ENCODE results near the gene EME2.

The EME2 gene

DNA sequence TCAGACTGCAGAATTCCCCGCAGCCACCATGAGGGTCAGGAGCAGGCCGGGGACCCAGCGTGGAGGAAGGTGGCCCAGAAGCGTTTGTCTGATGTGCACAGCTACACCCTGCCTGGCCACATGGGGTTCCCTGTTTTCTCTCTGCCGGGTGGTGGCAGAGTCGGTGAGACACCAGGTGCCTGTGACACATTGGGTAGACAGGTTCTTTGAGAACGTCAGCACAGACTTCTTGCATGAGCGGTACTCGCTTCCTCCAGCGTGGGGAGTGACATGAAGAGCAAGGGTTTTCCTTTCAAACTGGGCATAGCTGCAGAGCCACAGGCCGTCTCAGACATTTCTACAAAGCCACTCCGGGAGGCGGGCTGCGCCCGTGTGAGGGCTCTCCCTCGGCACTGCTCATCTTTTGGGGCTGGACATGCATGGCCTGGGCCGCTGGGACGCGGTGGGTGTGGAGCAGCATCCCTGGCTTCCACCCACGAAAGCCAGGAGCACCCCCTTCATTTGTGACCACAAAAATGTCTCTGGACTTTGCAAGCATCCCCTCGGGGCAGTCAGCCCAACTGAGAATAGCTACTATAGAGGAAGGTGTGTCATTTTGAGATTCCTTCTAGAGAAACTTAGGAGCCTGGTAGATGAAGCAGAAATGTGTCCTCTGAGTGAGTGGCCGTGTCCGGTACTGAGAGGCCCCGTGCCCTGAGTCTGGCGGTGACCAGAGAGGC is 27.3 kb upstream of the EME2 start:
- DNase-seq (ENCODE audit: low read depth in 1 of 2, low spot score in 1 of 2) = no peak

DNA sequence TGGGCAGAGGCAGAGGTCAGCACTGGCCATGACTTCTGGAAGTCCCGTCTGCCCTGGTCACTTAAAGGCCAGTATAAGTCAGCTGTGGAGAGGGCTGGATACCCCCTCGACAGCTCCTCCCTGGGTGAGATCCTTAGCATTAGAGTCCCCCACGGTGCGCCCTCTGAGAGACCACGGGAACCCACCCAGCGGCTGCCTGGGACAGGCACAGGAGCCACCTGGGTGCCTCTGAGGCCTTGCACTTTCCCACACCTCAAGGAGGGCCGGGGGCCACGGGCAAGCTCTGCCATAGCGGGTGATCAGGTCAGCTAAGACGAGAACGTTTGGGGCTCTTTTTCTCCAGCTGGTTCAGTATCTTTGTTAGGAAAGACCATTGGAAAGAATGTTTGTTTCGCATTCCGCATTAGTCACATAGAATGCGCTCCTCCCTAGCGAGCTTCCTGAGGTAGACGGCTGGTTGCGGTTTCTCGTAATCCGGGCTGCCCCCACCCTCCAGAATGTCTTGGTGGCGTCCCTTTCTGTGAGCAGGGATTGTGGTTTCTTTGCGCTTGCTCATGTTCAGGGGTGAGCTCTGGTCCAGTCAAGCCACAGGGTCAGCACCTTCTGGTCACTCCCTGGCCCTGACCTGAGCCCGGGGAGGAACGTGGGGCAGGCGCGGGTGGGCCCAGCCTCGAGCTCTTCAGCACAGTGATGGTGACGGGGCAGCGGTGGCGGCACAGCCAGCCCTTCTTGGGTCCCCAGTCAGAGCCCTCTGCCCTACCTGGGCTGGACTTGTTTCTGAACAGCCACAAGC is 26.5 kb upstream of the EME2 start:
- no peak for DNase-seq (ENCODE audit: low read depth in 1 of 2, low spot score in 1 of 2)

DNA sequence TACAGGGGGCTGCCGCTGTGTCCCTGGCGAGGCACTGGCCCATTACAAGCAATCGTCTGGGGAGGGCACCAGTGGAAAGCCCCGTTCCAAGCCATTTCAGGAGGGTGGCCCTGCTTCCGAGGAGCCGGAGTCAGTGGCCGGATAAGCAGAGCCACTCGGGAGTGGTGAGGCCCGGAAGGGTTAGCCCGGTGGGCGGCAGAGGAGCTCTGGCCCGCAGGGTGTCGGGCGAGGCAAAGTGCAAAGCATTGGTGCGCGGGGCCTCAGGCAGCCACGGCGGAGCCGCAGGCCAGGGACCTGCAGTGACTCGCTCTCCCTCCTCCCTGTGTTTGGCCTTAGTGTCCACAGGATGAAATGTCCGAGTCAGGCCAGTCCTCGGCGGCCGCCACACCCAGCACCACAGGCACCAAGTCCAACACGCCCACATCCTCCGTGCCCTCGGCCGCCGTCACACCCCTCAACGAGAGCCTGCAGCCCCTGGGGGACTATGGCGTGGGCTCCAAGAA is 25.9 kb upstream of the EME2 start:
- no peak for DNase-seq (ENCODE audit: low read depth in 1 of 2, low spot score in 1 of 2)

DNA sequence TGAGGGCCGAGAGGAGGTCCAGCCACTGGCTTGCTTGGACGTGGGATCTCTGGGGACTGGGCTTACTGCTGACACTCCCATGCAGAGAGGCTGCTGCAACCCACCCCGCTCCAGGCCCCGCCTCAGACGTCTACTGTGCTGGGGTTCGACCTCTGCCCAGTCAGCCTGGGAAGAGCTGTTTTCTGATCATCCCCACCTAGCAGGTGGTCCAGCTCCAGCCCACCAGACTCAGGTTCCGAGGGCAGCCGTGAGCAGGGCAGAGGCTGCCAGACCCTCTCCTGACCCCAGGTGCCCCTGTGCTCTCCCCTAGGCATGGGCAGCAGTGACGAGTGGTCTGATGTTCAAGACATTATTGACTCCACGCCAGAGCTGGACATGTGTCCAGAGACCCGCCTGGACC is 24.7 kb upstream of the EME2 start:
- DNase-seq (ENCODE audit: low read depth in 1 of 2, low spot score in 1 of 2) = no peak

DNA sequence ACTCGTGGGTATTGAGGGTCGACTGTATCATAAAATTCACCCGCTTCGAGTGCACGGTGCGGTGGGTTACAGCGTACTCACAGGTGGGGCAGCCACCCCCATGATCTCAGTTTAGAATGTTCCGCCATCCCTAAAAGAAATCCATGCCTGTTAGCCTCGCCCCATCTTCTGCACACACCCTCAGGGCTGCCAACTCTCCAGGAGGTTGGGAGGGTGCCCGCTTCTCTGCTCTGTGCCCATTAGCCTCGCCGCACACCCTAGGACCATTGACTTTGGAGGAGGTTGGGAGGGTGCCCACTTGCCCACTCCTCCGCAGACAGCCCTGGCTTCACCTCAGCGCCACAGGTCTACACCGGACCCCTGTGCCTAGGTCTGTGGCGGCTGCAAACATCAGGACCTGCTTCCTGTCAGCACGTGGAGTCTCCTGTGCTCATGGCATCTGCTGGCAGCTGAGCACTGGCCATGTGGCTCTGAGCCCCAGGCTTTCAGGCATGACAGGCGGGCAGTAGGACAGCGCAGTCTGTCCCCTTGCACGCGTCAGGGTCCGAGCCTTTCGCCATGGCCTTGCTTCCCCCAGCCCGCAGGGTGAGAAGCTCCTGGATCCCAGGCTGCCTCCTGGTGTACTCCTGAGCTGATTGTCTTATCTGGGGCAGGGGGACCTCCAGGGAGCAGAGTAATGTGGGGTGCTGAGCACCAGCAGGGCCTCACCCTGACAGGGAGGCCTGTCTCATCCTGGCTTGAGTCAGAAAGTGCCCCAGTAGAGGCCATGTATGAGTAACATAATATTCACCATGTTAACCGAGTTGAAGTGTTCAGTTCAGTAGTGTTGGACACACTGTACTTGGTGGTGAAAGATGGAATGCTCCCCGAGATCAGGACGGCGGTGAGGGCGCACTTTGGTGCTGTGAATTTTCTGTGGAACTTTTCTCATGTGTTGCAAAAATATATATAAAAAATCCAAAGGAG is 23.2 kb upstream of the EME2 start:
- no peak for DNase-seq (ENCODE audit: low read depth in 1 of 2, low spot score in 1 of 2)

DNA sequence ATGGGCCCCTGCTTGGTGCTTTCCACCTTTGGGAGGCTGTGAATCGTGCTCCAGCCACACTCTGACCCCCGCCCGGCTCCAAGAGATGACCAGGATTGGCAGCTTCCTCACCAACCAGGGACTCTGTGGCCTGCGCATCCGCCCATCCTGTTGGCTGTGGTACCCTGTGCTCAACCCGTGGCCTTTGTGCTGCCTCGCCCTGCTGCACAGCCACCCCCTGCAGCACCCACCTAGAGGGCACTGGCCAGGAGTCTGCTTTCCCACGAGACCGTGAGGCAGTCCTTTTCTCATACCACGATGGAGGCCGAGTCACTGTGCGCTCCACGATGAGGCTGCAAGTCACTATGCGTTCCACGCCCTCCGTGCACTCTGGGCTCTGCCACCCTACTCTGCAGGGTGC is 20.7 kb upstream of the EME2 start:
- DNase-seq (ENCODE audit: low read depth in 1 of 2, low spot score in 1 of 2) = no peak

DNA sequence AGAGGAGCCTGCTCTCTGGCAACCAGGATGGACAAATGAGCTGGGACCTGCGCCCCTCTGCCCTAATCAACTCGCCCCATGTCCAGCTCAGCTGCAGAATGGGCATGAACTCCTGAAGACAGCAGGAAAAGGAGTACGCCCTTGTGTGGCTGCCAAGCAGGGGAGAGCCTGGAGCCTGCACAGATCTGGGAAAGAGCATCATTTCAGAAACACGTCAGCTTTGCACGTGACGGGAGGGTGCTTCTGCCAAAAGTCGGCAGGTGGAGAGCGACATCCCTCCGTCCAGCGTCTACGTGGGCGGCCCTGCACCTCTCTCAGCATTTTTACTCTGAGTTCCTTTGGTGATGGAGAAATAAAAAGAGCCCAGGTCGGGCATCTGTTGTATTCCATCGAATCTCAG is 19.8 kb upstream of the EME2 start:
- DNase-seq (ENCODE audit: low read depth in 1 of 2, low spot score in 1 of 2) = no peak

DNA sequence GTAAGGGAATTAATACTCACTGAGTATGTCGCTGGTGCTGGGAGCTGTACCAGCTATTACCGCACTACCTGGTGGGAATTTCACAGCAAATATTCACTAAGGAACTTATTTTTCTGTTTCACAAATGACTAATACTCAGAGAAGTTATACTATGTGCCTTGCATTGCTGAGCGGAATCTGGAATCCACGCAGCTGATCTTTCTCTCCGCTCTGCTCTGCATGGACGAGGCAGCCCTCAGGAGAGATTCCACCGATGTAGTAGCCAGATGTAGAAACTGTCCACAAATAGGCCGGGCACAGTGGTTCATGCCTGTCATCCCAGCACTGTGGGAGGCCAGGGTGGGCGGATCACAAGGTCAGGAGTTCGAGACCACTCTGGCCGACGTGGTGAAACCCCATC is 18.4 kb upstream of the EME2 start:
- DNase-seq (ENCODE audit: low read depth in 1 of 2, low spot score in 1 of 2) = no peak

DNA sequence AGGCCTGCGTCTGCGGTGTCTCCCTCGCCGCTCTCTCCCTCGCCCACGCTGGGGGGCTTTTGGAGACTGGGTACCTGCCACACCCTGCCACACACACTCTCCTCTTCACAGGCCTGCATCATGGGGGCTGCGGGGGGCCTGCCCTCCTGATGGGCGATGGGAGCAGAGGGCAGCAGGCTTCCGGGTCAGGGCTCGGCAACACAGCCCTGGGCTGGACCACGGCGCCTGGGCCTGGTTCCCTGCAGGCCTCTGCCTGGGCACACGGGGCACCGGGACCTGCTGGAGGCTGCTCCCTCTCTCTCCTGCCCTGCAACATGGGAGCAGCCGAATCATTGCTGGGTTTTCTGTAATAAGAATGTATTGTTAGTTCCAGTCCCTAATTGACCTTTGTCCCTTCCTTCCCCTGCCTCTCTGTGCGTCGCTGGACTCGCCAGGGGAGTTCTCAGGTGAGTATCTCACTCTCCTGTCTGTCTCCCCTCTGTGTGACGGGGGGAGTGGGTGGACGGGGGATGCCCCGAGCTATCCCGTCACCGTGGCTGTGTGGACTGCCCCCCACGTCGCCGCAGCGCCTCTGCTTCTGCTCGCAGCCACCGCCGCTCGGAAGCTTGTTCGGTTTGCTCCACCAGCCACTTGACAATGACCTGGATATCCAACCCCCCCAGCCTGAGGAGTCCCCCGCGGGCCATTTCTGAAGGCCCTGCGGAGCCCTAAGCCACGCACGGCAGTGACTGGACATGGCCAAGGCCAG is 14.7 kb upstream of the EME2 start:
- no peak for DNase-seq (ENCODE audit: low read depth in 1 of 2, low spot score in 1 of 2)

DNA sequence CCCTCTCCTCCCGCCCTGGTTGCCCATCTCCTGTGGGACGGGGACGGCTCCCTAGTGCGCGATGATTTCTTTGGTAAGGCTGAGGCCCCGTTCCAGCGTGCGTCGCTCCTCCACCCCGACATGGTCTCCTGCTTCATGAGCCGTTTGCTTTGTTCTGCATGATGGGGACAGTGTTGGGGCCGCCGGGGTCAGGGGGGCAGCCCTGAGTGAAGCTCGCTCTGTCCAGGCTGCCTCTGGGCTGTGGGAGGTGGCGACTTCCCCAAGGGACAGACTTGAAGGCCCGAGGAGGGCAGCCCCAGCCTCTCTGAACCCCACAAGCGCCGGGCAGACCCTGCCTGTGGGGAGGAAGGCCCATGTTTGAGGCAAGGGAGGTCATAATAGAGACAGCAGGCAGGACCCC is 13.7 kb upstream of the EME2 start:
- no peak for DNase-seq (ENCODE audit: low read depth in 1 of 2, low spot score in 1 of 2)

DNA sequence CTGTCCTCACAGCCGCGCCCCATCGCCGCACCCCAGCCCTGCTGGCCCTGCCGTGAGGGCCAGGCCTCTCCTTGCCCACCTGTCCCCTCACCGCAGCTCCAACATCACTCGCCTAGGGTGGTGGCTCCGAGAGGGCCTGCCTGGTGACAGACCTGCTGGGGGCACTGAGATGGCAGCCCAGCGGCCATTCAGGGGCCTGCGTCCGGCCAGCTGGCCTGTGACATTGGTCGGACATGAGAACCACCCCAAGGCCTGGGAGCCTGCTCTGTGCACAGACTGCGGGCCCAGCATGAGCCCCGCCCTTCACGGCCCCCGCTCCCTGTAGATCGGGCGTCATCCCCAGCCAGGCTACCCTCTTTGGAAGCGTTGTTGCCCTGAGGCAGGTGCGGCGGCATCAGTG is 13.1 kb upstream of the EME2 start:
- DNase-seq (ENCODE audit: low read depth in 1 of 2, low spot score in 1 of 2) = no peak

DNA sequence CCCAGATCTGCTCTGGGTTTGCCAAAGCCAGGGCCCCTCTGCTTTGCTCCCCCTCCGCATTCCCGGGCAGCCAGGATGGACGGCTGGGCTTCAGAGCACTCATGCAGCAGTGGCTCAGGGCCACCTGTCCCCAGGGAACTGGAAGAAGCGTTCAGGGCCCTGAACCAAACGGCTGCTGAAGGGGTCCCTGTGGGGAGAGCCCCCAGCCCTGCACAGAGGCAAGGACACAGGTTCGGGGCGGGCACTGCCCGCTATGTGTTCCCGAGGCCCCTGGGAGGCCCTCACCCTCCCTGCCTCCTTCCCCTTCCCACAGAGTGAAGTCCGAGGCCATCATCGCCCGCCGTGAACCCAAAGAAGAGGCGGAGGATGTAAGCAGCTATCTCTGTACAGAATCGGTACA is 11.7 kb upstream of the EME2 start:
- DNase-seq (ENCODE audit: low read depth in 1 of 2, low spot score in 1 of 2) = no peak

DNA sequence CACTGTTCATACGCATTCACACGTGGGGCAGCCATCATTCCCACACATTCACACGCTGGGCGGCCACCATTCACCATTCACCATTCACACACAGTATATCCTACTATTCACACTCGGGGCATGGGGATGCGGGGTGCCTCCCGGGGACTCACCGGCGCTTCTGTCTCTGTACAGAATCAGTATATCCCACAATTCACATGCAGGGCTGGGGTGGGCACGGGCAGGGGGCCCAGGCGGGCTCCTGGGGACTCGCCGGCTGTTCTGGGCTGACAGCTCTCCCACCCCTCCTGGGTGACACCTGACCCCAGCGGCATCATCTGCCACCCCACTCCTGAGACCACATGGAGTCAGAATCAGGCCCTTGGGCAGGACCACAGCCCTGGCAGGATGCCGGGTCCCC is 10.9 kb upstream of the EME2 start:
- no peak for DNase-seq (ENCODE audit: low read depth in 1 of 2, low spot score in 1 of 2)

DNA sequence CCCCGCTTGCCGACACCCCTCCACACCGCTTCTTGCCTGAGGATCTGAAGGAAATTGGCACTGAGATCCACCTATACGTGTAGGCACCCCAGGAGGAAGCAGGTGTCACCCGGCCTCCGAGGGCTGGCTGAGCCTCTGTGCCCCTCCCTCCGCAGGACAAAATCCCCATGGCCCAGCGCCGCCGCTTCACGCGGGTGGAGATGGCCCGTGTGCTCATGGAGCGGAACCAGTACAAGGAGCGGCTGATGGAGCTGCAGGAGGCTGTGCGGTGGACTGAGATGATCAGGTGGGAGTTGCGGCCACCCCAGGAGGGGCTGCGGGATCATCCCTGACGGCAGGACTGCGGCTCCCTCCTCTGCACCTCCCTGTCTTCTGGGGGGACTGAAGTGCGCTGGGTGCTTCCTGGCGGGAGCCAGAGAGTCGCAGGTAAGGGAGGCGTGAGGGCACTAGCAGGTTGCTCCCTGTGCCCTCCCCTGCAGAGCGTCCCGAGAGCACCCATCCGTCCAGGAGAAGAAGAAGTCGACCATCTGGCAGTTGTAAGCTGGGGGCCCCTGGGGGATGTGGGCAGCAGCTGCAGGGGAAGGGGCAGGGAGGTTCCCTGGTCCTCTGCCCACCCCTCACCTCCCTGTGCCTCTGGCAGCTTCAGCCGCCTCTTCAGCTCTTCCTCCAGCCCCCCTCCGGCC is 10.3 kb upstream of the EME2 start:
- DNase-seq (ENCODE audit: low read depth in 1 of 2, low spot score in 1 of 2) = no peak

DNA sequence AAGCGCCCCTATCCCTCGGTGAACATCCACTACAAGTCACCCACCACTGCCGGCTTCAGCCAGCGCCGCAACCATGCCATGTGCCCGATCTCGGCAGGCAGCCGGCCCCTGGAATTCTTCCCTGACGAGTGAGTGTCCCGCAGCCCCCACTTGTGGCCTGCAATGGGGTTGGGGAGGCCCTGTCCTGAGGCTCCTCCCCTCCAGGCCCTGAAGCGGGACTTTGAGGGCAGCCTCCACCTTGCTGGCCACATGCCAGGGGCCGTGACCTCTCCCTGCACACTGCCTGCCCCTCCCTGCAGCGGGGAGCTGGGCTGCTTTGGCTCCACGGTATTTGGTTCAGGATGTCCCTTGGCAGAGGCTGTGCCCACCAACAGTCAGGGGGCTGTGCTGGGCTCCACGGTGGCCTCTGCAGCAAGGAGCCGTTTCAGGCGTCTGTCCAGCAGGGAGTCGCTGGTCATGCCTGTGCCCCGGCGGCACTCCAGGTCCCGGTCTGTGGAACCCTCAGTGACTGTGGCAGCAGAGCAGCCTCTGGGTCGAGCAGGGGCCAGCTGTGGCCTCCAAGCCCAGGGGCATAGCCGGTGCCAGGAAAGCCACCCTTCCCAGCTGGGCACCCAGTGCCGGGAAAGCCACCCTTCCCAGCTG is 9.6 kb upstream of the EME2 start:
- no peak for DNase-seq (ENCODE audit: low read depth in 1 of 2, low spot score in 1 of 2)

DNA sequence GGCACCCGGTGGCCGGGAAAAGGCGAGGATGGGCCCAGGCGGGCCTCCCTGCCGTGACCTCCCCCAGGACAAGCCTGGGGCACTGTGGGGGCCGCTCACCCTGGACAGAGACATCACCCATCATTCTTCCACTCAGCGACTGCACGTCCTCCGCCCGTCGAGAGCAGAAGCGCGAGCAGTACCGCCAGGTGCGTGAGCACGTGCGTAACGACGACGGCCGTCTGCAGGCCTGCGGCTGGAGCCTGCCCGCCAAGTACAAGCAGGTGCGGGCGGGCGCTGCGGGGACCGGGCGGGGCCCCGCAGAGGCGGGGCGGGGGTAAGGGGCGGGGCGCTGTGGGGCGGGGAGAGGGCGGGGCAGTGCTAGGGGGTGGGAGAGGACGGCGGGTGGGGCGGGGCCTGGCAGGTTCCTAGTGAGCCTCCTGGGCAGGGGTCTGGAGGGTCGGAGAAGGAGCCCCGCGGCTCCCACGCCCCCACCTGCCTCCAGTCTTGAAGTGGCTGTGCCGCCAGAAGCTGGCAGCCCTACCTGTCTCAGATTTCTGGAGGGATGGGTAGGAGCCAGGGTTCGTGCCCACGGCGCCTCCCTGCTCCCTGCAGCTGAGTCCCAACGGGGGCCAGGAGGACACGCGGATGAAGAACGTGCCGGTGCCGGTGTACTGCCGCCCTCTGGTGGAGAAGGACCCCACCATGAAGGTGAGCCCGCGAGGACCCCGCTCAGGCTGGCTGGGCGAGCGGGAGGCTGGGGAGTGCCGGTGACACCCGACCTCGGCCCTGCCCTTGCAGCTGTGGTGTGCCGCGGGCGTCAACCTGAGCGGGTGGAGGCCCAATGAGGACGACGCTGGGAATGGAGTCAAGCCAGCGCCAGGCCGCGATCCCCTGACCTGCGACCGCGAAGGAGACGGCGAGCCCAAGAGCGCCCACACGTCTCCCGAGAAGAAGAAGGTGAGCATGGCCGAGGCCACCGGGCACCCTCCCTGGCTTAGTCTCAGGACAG is 8.8 kb upstream of the EME2 start:
- DNase-seq (ENCODE audit: low read depth in 1 of 2, low spot score in 1 of 2) = no peak

DNA sequence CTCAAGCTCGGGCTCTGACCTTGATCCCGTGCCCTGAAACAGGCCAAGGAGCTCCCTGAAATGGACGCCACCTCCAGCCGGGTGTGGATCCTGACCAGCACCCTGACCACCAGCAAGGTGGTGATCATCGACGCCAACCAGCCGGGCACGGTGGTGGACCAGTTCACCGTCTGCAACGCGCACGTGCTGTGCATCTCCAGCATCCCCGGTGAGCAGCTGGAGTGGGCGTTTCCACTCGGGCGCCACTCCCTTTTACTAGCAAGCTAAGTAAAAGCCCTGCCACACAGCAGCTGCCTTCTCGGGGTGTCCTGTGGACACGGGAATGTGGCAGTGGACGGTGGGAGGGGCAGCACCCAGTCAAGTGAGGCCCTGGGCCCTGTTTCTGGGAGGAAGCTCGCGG is 7.6 kb upstream of the EME2 start:
- DNase-seq (ENCODE audit: low read depth in 1 of 2, low spot score in 1 of 2) = no peak

DNA sequence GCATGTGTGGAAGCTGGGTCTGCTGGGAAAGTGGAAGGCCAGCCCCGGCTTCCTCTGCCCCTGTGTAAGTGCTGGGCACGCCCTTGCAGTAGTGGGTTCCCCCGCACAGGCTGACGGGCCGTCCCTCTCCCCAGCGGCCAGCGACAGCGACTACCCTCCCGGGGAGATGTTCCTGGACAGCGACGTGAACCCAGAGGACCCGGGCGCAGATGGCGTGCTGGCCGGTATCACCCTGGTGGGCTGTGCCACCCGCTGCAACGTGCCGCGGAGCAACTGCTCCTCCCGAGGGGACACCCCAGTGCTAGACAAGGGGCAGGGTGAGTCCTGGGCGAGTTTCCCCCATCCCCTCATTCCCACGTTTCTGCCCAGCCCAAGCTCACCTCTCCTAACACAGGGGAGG is 6.8 kb upstream of the EME2 start:
- no peak for DNase-seq (ENCODE audit: low read depth in 1 of 2, low spot score in 1 of 2)

DNA sequence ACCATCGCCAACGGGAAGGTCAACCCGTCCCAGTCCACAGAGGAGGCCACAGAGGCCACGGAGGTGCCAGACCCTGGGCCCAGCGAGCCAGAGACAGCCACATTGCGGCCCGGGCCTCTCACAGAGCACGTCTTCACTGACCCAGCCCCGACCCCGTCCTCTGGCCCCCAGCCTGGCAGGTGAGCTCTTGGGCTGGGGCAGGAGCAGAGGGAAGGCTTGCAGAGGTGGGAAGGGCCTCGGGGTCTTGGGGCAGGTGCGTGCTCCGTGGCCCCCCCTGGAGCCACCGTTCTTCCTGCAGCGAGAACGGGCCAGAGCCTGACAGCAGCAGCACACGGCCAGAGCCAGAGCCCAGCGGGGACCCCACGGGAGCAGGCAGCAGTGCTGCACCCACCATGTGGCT is 6.4 kb upstream of the EME2 start:
- no peak for DNase-seq (ENCODE audit: low read depth in 1 of 2, low spot score in 1 of 2)
